Bone marrow (tissue), 2 donors: Measurements from ENCODE around the gene CEP104.

Source experiments
- DNase-seq, 2 donors: peaks; one replicate each; lab custom pipeline; 2025; lab: John Stamatoyannopoulos, UW

CEP104 gene

GRCh38 chr1:3856923-3857790 lies at the start of gene CEP104, which contains the start of gene DFFB:
Gene CEP104 (minus strand): TSS chr1:3857211. CDS start chr1:3852407, 4,804 bp downstream.
Gene DFFB (plus strand): TSS chr1:3857476. CDS start chr1:3857604, 128 bp downstream.
- peak; percentile 73 to 83 for DNase-seq

- DNase-seq, result no peak
These were observed 49.6 kb upstream of the CEP104 start for GRCh38 chr1:3906672-3907020.

GRCh38 chr1:3905953-3906671 lies 49.1 kb upstream of the CEP104 start:
- no peak for DNase-seq

- no peak for DNase-seq
These were observed 48.4 kb upstream of the CEP104 start for GRCh38 chr1:3905266-3905952.

- no peak for DNase-seq
These were observed 47.8 kb upstream of the CEP104 start for GRCh38 chr1:3904843-3905185.

- no peak for DNase-seq
These were observed 47.2 kb upstream of the CEP104 start for GRCh38 chr1:3904006-3904842.

- DNase-seq, result no peak
These were observed 46.4 kb upstream of the CEP104 start for GRCh38 chr1:3903141-3904005.

GRCh38 chr1:3902571-3903091 lies 45.6 kb upstream of the CEP104 start:
- DNase-seq, result no peak

- DNase-seq, result no peak
These were observed 45.1 kb upstream of the CEP104 start for GRCh38 chr1:3902111-3902511.

- peak; percentile 71 to 96 for DNase-seq
These were observed 44.0 kb upstream of the CEP104 start for GRCh38 chr1:3900969-3901529.

GRCh38 chr1:3900150-3900968 lies 43.3 kb upstream of the CEP104 start, which contains the start of gene C1orf174:
Gene C1orf174 (minus strand): TSS chr1:3900272. CDS start chr1:3900186, 86 bp downstream.
- DNase-seq, result peak; percentile 97 to 99

- DNase-seq, result no peak
These were observed 42.7 kb upstream of the CEP104 start for GRCh38 chr1:3899754-3900149.

GRCh38 chr1:3898994-3899753 lies 42.2 kb upstream of the CEP104 start:
- no peak for DNase-seq

- no peak for DNase-seq
These were observed 41.4 kb upstream of the CEP104 start for GRCh38 chr1:3898475-3898735.

- DNase-seq, result no peak
These were observed 39.5 kb upstream of the CEP104 start for GRCh38 chr1:3896396-3897000.

- no peak for DNase-seq
These were observed 38.9 kb upstream of the CEP104 start for GRCh38 chr1:3895951-3896325.

- no peak for DNase-seq
These were observed 38.4 kb upstream of the CEP104 start for GRCh38 chr1:3895279-3895950.
